Measurements from ENCODE around the gene GATC.

The GATC gene

GRCh38 chr12:120490325-120490724, 44.1 kb downstream of the GATC start:
- DNase-seq (ENCODE audit: low spot score) = no peak
- no peak for TF ChIP-seq CTCF (IDR thresholded peaks at IDR 0.05)
- no peak overlapping the region for H3K27ac ChIP-seq
- no peak overlapping the region for H3K4me3 ChIP-seq

DNA sequence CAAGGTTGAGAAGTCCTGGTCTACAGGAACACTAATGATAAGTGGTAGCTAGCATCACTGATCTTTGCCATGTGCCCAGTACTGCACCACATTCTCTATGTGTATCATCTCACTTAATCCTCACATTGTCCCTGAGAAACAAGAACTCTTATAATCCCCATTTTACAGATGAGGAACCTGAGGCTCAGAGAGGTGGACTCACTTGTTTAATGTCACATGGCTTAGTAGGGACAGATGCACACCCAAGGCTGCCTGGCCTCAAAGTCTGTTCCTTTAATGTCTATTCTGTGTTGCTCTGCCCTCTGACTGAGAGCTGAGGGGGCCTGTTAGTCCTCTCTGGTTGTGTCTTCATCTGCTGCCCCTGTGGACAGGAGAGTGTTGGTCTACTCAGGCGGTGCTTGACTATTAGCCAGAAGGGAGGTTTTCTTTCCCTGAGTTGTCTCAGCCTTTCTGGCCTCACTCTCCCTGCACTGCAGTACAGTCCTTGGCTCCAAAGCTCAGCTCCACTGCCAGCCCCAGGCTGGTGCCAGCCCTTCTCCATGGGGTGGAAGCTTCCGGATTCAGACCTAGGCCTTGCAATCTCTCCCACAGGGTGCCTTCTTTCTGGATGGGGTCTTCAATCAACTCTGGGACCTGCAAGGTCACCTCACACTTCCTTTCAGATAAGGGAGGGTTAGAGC, 44.7 kb downstream of the GATC start:
- no peak for TF ChIP-seq CTCF (IDR thresholded peaks at IDR 0.05)
- Histone ChIP-seq H3K27ac (no peak overlapping the region), H3K4me3 (no peak overlapping the region)
- no peak for DNase-seq (ENCODE audit: low spot score)

- no peak for DNase-seq (ENCODE audit: low spot score)
- peak overlapping the region in 1 of 2 donors; percentile 98 for H3K27ac ChIP-seq
- peak overlapping the region; percentile 100 for H3K4me3 ChIP-seq
- no peak for TF ChIP-seq CTCF (IDR thresholded peaks at IDR 0.05)
These were observed 49.0 kb downstream of the GATC start for GRCh38 chr12:120495186-120495730.

DNA sequence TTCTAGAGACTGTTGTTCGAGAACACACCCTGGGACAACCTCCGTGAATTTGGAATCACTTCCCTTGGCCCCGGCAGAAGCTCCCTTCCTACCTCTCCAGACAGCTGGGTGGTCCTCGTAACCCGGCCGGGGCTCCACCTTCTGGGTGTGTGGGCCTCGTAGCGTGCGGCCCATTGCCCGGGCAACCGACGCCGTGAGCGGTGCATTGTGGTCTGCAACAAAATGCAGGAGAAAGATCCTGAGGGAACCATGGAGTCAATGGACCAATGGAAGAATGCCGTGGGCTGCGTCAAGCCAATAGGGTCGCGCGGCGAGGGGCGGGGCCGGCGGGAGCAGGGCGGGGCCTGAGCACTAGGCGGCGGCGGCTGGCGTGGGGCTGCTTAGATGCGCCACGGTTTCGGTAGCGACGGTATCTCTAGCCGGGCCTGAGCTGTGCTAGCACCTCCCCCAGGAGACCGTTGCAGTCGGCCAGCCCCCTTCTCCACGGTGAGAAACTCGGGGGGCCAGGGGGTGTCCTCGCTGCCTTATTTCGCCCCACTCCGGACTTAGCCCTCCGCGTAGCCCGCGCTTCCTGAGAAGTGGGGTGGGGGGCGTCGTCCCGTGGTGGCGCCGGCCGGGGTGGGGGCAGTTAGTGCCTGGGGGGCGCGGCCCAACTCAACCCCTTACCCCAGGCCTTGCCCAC, 49.6 kb downstream of the GATC start, which contains the start of gene DYNLL1:
Gene DYNLL1 (plus strand): TSS at position 383 of the 682 bp plus-strand sequence. CDS start 309 bp downstream, outside the sequence.
- DNase-seq (ENCODE audit: low spot score) = peak; percentile 96
- Histone ChIP-seq H3K4me3 (peak within 1 kb of the TSS; percentile 100), H3K27ac (peak within 1 kb of the TSS; percentile 76 to 98)
- TF ChIP-seq CTCF (IDR thresholded peaks at IDR 0.05) = no peak

DNA sequence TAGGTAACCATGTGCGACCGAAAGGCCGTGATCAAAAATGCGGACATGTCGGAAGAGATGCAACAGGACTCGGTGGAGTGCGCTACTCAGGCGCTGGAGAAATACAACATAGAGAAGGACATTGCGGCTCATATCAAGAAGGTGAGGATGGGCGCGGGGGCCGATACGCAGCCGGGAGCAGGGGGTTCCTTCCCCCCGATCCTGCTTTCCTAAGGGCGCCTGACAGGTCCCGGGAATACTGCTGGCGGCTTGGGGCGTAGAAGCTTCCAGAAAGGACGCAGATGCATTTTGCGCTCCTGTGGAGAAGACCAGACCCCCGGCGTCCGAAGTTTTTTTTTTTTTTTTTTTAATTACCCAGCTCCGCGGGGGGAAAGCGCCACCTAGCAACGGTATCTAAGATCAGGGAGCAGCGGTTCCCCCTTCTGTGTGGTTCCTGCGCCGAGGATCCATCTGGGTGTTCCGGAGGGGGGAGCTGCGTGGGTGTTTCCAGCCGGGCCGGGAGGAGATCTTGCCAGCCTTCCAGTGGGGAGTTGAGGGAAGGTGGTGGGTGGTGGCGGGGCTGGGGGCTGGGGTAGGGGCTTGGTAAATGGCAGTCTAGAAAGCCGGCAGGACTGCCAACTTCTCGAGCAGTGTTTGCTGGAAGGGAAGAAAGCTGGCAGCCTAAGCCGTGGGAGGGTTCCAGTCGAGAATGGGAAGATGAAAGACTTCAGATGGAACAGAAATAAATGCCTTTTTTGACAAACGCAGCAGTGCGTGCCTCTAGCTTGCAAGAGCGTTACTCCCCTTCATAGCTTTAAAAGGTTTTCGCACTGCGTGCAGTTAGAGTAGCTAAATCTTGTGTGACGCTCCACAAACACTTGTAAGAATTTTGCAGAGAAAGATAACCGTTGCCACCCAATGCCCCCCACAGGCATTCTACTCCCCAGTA, 50.4 kb downstream of the GATC start:
- Histone ChIP-seq H3K4me3 (peak overlapping the region; percentile 100), H3K27ac (peak overlapping the region; percentile 76 to 98)
- no peak for TF ChIP-seq CTCF (IDR thresholded peaks at IDR 0.05)
- peak; percentile 80 for DNase-seq (ENCODE audit: low spot score)

- Histone ChIP-seq H3K27ac (peak overlapping the region; percentile 8 to 98), H3K4me3 (peak overlapping the region; percentile 100)
- no peak for DNase-seq (ENCODE audit: low spot score)
- TF ChIP-seq CTCF (IDR thresholded peaks at IDR 0.05) = no peak
These were observed 51.4 kb downstream of the GATC start for GRCh38 chr12:120497524-120498150.

All from coronary artery (tissue), 2 donors.